Nephron (organoid): ENCODE measurements around the gene ALAD.
A peak's percentile ranks its signal among the peaks of the same experiment; 100 is the strongest.

ENCODE experiments used
- H3K27ac Mint-ChIP-seq, 3 experiments: 2 replicates each; pipeline ENCODE4 v1.8.0; 2020; ENCODE audit warnings: mixed read lengths in 3 of 3, mild to moderate bottlenecking in 2 of 3, moderate library complexity in 1 of 3
- H3K27me3 Mint-ChIP-seq: 2 replicates; pipeline ENCODE4 v1.8.0; 2021; ENCODE audit warnings: low read depth, mild to moderate bottlenecking, moderate library complexity, mixed read lengths
- H3K36me3 Mint-ChIP-seq: 2 replicates; pipeline ENCODE4 v1.8.0; 2020; ENCODE audit warnings: low read depth, mixed read lengths
- H3K4me1 Mint-ChIP-seq: 2 replicates; pipeline ENCODE4 v1.8.0; 2020; ENCODE audit warnings: mixed read lengths
- H3K4me3 Mint-ChIP-seq, 3 experiments: 2 replicates each; pipeline ENCODE4 v1.8.0; 2020; ENCODE audit warnings: mild to moderate bottlenecking in 3 of 3, mixed read lengths in 3 of 3, moderate library complexity in 2 of 3
- H3K9me3 Mint-ChIP-seq: 2 replicates; pipeline ENCODE4 v1.8.0; 2020; ENCODE audit warnings: mixed read lengths
- CTCF ChIP-seq, 3 experiments: fragments of 200-600 bp; sonication (generic); IDR thresholded peaks; one replicate each; pipeline ENCODE4 v1.5.0; 2021; ENCODE audit warnings: antibody characterized with exemption in 3 of 3; ENCODE audit not compliant: unreplicated experiment in 3 of 3

The ALAD gene

DNA sequence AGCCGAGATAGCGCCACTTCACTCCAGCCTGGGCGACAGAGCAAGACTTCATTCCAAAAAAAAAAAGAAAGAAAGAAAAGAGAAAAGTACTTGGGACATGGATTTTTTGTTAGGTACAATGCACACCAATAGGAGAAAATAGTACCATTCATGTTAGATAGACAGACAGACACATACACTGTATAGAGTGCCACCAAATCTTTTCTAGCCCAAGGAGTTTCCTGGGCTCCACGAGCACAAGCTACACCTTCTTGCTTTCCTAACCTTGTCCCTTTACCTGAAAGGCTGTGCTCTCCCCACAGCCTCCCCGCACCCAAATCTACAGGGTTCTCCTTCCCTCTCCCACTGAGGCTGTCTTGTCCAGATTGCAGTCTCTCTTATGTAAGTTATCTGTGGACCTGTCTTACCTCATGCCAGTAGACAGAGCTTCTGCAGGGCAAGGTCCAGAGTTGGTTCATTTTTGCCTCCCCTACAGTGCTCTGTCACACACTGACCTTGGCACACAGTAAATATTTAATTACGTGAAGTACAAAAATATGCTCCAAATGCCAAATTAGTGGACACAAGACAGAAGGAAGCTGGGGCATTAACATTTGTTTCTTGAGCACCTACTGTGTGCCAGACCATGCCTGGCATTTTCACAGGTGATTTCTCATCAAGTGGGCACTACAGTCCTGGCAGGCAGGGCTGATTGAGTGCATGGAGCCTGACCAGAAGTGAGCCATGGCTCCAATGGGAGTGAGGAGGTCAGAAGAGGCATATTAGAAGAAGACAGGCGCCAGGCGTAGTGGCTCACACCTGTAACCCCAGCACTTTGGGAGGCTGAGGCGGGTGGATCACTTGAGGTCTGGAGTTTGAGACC is 5.9 kb downstream of the ALAD start:
- Mint-ChIP-seq H3K9me3 (no peaks in the 10 kb centered on the region), H3K27me3 (no peaks in the 10 kb centered on the region), H3K4me1 (peaks cover 16% of the 10 kb centered on the region), H3K27ac (no peak overlapping the region), H3K4me3 (no peak overlapping the region), H3K36me3 (peaks cover 28% of the 10 kb centered on the region)
- TF ChIP-seq CTCF (IDR thresholded peaks at IDR 0.05; ENCODE audit: unreplicated experiment in 3 of 3): no peak

- Mint-ChIP-seq H3K27ac (no peak overlapping the region), H3K36me3 (peaks cover 36% of the 10 kb centered on the region), H3K27me3 (no peaks in the 10 kb centered on the region), H3K9me3 (no peaks in the 10 kb centered on the region), H3K4me1 (peaks cover 3% of the 10 kb centered on the region), H3K4me3 (no peak overlapping the region)
- no peak for TF ChIP-seq CTCF (IDR thresholded peaks at IDR 0.05; ENCODE audit: unreplicated experiment in 3 of 3)
Observed at GRCh38 chr9:113393281-113393680, 7.8 kb downstream of the ALAD start.

GRCh38 chr9:113391917-113392316 is 9.2 kb downstream of the ALAD start:
- no peak for TF ChIP-seq CTCF (IDR thresholded peaks at IDR 0.05; ENCODE audit: unreplicated experiment in 3 of 3)
- Mint-ChIP-seq H3K4me3 (no peak overlapping the region), H3K27ac (no peak overlapping the region), H3K4me1 (no peaks in the 10 kb centered on the region), H3K9me3 (no peaks in the 10 kb centered on the region), H3K27me3 (peaks cover 3% of the 10 kb centered on the region), H3K36me3 (peaks cover 50% of the 10 kb centered on the region)

- no peaks in the 10 kb centered on the region for H3K9me3 Mint-ChIP-seq
- TF ChIP-seq CTCF (IDR thresholded peaks at IDR 0.05; ENCODE audit: unreplicated experiment in 3 of 3): no peak
- peak overlapping the region in 1 of 3 experiments; percentile 33 for H3K27ac Mint-ChIP-seq
- no peaks in the 10 kb centered on the region for H3K4me1 Mint-ChIP-seq
- peaks cover 3% of the 10 kb centered on the region for H3K27me3 Mint-ChIP-seq
- no peak overlapping the region for H3K4me3 Mint-ChIP-seq
- peaks cover 55% of the 10 kb centered on the region for H3K36me3 Mint-ChIP-seq
Observed at GRCh38 chr9:113390192-113390960, 10.7 kb downstream of the ALAD start.

DNA sequence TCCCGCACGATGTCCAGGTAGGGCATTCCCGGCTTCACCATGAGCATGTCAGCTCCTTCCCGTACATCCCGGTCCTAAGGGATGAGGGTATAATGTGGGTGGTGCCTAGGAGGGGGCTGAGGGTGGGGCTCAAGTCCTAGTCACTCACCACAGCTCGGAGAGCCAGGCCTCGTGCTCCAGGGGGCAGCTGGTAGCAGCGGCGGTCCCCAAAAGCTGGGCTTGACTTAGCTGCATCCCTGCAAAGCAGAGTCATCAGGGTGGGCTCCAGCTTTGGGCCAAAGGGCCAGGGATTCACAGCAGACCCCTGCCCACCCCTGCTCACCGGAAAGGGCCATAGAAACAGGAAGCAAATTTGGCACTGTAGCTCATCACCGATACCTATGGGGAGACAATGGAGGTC is 11.6 kb downstream of the ALAD start:
- Mint-ChIP-seq H3K9me3 (no peaks in the 10 kb centered on the region), H3K4me1 (no peaks in the 10 kb centered on the region), H3K27me3 (peaks cover 3% of the 10 kb centered on the region), H3K27ac (peak overlapping the region in 1 of 3 experiments; percentile 25), H3K4me3 (no peak overlapping the region), H3K36me3 (peaks cover 51% of the 10 kb centered on the region)
- TF ChIP-seq CTCF (IDR thresholded peaks at IDR 0.05; ENCODE audit: unreplicated experiment in 3 of 3): no peak
